Stimulated activated CD4-positive, alpha-beta T cell treated with anti-CD3 and anti-CD28 coated beads, Interleukin-15, amount 100 ng/mL, for 1 hour (primary cell): ENCODE data around the gene PTPRN2.
"Not testable (repeated sequence)": the region's sequence is repeated elsewhere in the genome, so short reads cannot be mapped to it uniquely, and the experiment has no call there.

Experiments
- DNase-seq, 2 donors: peaks; one replicate each; pipeline ENCODE4 v3.0.0-alpha.2; 2020; ENCODE audit warnings: low read depth in 1 of 2, low spot score in 1 of 2

Gene PTPRN2

GRCh38 chr7:158049271-158049670, 538.4 kb downstream of the PTPRN2 start:
- no peak for DNase-seq

GRCh38 chr7:158048569-158048968, 539.1 kb downstream of the PTPRN2 start:
- no peak for DNase-seq

GRCh38 chr7:158047391-158048059, 540.1 kb downstream of the PTPRN2 start:
- DNase-seq: no peak

- not testable (repeated sequence) for DNase-seq
Observed at GRCh38 chr7:158046246-158046645, 541.4 kb downstream of the PTPRN2 start.

GRCh38 chr7:158044482-158044823, 543.2 kb downstream of the PTPRN2 start:
- no peak for DNase-seq

GRCh38 chr7:158043551-158044481, 543.8 kb downstream of the PTPRN2 start:
- no peak for DNase-seq

- DNase-seq: no peak
Observed at GRCh38 chr7:158042156-158042880, 545.3 kb downstream of the PTPRN2 start.

GRCh38 chr7:158040199-158040598, 547.4 kb downstream of the PTPRN2 start:
- no peak for DNase-seq

- no peak for DNase-seq
Observed at GRCh38 chr7:158039270-158039669, 548.4 kb downstream of the PTPRN2 start.

- DNase-seq: no peak
Observed at GRCh38 chr7:158037211-158037610, 550.4 kb downstream of the PTPRN2 start.

- DNase-seq: no peak
Observed at GRCh38 chr7:158035343-158035742, 552.3 kb downstream of the PTPRN2 start.

GRCh38 chr7:158034571-158034970, 553.1 kb downstream of the PTPRN2 start:
- DNase-seq: no peak

- not testable (repeated sequence) for DNase-seq
Observed at GRCh38 chr7:158033925-158034324, 553.7 kb downstream of the PTPRN2 start.

- DNase-seq: no peak
Observed at GRCh38 chr7:158033196-158033595, 554.4 kb downstream of the PTPRN2 start.

- no peak for DNase-seq
Observed at GRCh38 chr7:158032561-158033115, 555.0 kb downstream of the PTPRN2 start.

- no peak for DNase-seq
Observed at GRCh38 chr7:158031867-158032308, 555.7 kb downstream of the PTPRN2 start.

- no peak for DNase-seq
Observed at GRCh38 chr7:158030566-158030965, 557.1 kb downstream of the PTPRN2 start.

GRCh38 chr7:158030071-158030470, 557.6 kb downstream of the PTPRN2 start:
- DNase-seq: no peak

GRCh38 chr7:158029509-158029908, 558.1 kb downstream of the PTPRN2 start:
- DNase-seq: no peak

GRCh38 chr7:158028971-158029370, 558.7 kb downstream of the PTPRN2 start:
- DNase-seq: no peak

- DNase-seq: no peak
Observed at GRCh38 chr7:158028290-158028941, 559.2 kb downstream of the PTPRN2 start.
